ENCODE results near the gene NANOS3.

NANOS3 gene

DNA sequence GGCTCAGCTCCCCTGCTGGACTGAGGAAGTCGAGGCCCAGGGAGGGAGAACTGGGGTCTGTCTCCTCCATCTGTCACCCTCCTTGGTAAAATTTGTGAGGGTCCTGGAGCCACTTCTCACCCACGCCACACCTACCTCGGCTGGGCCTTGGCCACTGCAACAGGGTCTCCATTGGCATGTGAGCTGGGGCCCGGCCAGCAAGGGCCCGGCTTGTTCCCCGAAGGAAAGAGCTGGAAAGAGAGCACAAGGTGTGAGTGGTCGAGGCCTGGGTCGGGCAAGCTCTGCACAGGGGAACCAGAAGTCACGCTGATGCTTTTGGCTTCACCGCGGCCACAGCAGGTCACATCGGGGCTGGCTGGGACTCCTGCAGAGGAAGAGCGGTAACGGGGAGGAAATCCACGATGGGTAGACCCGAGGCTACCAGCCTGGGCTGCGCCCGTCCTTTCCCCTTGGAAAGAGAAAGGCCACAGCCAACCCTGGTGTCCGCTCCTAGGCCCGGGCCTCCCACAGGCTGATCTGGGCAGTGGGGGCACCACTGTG is 9.0 kb downstream of the NANOS3 start:
- no peaks in the 10 kb centered on the region for H3K9me3 Mint-ChIP-seq
- peaks cover 19% of the 10 kb centered on the region for H3K4me1 Mint-ChIP-seq
- H3K36me3 Mint-ChIP-seq, result no peaks in the 10 kb centered on the region
- no peak for ATAC-seq
- H3K27ac Mint-ChIP-seq, result no peak overlapping the region
- H3K27me3 Mint-ChIP-seq, result no peaks in the 10 kb centered on the region
- H3K4me3 Mint-ChIP-seq, result no peak overlapping the region

DNA sequence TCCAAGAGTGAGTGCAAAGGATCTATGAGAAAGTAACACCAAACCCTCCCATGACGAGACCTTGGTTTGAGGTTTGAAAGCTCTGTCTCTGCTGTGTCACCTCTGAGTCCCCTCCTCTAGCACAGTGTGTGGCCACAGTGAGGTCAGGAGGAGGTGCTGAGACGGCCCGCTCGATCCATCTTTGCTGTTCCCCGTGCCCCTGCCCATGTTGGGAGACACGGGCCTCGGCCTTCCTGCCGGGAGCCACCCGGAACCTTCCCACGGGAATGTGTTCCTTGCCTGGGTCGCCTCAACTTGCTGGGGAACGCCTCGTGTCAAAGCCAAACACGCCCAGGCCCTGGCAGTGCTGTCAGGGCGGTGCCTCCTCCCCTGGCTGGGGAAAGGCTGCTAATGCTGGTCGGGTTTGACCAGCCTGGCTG is 10.1 kb downstream of the NANOS3 start:
- Mint-ChIP-seq H3K27me3 (no peaks in the 10 kb centered on the region), H3K27ac (no peak overlapping the region), H3K4me3 (no peak overlapping the region), H3K9me3 (no peaks in the 10 kb centered on the region), H3K36me3 (no peaks in the 10 kb centered on the region), H3K4me1 (peaks cover 7% of the 10 kb centered on the region)
- no peak for ATAC-seq

DNA sequence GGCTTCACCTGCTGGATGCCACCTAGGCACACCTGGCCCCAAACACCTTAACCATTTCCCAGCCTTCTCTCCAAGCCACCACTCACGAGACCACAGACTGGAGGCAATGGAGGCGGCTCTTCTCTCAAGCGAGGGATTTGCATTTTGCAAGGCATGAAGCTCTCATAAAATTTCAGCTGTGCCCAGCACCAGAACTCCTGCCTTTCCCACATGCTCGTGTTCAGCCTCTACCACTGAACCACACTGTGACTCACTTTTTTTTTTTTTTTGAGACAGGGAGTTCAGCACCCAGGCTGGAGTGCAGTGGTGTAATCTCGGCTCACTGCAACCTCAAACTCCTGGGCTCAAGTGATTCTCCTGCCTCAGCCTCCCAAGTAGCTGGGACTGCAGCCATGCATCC is 10.6 kb downstream of the NANOS3 start:
- H3K27me3 Mint-ChIP-seq, result no peaks in the 10 kb centered on the region
- no peak for ATAC-seq
- no peaks in the 10 kb centered on the region for H3K36me3 Mint-ChIP-seq
- no peaks in the 10 kb centered on the region for H3K9me3 Mint-ChIP-seq
- H3K4me3 Mint-ChIP-seq, result no peak overlapping the region
- peaks cover 2% of the 10 kb centered on the region for H3K4me1 Mint-ChIP-seq
- H3K27ac Mint-ChIP-seq, result no peak overlapping the region

DNA sequence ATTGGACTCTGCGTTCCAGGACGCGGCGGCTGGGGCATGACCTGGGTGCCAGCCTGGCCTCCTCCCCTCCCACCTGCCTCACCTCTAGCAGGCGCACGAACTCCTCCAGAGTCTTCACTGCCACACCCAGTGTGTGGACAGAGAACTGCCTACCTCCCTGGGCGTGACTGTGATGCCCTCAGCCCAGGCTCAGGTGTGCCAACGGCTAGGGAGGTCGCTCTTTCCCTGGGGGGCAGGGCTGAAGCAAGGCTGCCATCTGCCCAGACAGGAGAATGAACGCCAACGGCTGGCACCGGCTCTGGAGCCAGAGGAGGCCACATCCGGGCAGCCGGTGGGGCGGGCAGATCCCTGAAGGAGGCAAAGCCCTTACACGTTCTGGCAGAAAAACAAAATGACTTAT is 11.3 kb downstream of the NANOS3 start:
- Mint-ChIP-seq H3K4me1 (no peaks in the 10 kb centered on the region), H3K36me3 (no peaks in the 10 kb centered on the region), H3K27me3 (no peaks in the 10 kb centered on the region), H3K9me3 (no peaks in the 10 kb centered on the region), H3K4me3 (no peak overlapping the region), H3K27ac (no peak overlapping the region)
- ATAC-seq, result no peak

DNA sequence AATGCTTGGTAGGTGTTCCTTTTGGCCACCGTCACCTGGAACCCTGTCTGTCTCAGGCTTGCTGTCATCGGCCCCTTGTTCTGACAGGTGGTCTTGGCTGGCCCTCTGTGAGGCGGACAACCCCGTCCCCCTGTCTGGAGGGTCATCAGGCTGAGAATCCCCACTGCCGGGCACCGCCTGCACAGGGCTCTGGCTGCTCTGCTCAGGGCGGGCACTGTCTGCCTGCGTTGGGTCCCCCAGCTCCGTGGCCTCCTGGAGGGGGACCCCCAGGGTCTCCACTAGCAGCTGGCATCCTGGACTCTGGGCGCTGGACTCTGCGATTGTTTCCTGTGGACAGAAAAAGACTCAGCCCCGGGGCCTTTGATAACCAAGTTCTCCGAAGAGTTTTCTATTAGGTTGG is 13.2 kb downstream of the NANOS3 start:
- no peak for ATAC-seq
- no peak overlapping the region for H3K27ac Mint-ChIP-seq
- H3K36me3 Mint-ChIP-seq, result no peaks in the 10 kb centered on the region
- H3K9me3 Mint-ChIP-seq, result no peaks in the 10 kb centered on the region
- H3K27me3 Mint-ChIP-seq, result no peaks in the 10 kb centered on the region
- no peaks in the 10 kb centered on the region for H3K4me1 Mint-ChIP-seq
- no peak overlapping the region for H3K4me3 Mint-ChIP-seq

DNA sequence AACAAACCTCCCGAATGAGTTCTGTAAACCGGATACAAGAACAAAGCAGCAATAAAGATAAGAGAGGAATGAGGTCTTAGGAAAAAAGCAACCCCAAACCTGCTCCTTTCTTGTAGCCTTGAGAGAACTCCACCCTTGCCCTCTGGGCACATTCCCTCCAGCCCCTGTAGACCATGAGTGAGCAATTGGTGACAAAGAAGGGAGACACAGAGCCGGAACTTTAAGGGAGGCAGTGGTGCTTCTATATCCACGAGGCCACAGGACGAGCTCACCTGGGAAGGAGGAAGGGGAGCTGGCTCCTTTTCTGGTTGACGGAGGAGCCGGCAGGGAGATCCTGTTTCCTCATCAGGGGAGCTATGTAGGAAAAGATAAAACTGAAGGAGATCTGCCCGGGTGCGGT is 15.9 kb downstream of the NANOS3 start:
- ATAC-seq, result no peak
- Mint-ChIP-seq H3K9me3 (no peaks in the 10 kb centered on the region), H3K4me1 (no peaks in the 10 kb centered on the region), H3K27me3 (no peaks in the 10 kb centered on the region), H3K4me3 (no peak overlapping the region), H3K36me3 (no peaks in the 10 kb centered on the region), H3K27ac (no peak overlapping the region)

DNA sequence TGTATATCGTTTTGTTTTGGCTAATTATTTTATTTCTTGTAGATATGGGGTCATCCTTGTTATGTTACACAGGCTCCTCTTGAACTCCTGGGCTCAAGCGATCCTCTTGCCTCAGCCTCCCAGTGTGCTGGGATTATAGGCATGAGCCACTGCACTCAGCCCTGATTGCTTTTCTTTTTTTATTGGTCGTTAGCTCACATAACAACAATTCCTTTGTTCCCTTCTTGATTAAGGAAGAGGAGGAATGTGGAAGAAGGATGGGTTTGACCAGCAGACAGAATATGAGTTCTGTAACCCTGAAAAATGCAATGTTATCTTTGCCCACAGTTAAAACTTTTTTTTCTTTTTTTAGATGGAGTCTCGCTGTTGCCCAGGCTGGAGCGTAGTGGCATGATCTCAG is 17.6 kb downstream of the NANOS3 start:
- no peaks in the 10 kb centered on the region for H3K36me3 Mint-ChIP-seq
- no peaks in the 10 kb centered on the region for H3K27me3 Mint-ChIP-seq
- no peaks in the 10 kb centered on the region for H3K4me1 Mint-ChIP-seq
- H3K4me3 Mint-ChIP-seq, result no peak overlapping the region
- no peak overlapping the region for H3K27ac Mint-ChIP-seq
- no peak for ATAC-seq
- no peaks in the 10 kb centered on the region for H3K9me3 Mint-ChIP-seq

DNA sequence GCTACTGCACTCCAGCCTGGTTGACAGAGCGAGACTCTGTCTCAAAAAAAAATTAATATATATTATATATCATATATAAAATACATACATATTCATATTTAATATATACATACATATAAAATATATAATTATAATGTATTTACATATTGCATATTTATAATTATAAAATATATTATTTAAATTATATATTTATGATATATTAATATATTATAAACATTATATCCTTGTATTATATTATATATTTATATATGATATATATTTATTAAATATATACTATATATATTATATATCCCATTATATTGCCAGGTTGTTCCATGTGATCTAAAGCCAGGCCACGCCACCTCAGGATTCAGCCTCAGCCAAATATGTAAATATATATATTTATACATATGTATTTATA is 19.3 kb downstream of the NANOS3 start:
- Mint-ChIP-seq H3K27ac (no peak overlapping the region), H3K36me3 (no peaks in the 10 kb centered on the region), H3K4me1 (no peaks in the 10 kb centered on the region), H3K27me3 (no peaks in the 10 kb centered on the region), H3K4me3 (no peak overlapping the region), H3K9me3 (no peaks in the 10 kb centered on the region)
- no peak for ATAC-seq

DNA sequence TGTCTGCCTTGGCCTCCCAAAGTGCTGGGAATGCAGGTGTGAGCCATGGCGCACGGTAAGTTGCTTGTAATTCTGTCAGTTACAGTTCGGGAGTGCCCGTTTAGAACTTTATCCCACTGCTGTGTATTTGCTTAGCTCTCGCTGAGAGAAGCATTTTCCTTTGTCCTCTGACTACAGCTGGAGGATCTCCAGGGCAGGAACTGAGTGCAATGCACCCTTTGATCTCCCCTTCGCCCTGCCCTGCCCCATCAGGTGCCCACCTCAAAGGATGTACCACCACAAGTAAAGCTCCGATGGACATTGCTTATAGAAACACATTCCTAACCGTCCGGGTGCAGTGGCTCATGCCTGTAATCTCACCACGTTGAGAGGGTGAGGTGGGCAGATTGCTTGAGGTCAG is 22.5 kb downstream of the NANOS3 start:
- Mint-ChIP-seq H3K27ac (no peak overlapping the region), H3K4me3 (no peak overlapping the region), H3K4me1 (no peaks in the 10 kb centered on the region), H3K9me3 (no peaks in the 10 kb centered on the region), H3K27me3 (no peaks in the 10 kb centered on the region), H3K36me3 (no peaks in the 10 kb centered on the region)
- no peak for ATAC-seq

DNA sequence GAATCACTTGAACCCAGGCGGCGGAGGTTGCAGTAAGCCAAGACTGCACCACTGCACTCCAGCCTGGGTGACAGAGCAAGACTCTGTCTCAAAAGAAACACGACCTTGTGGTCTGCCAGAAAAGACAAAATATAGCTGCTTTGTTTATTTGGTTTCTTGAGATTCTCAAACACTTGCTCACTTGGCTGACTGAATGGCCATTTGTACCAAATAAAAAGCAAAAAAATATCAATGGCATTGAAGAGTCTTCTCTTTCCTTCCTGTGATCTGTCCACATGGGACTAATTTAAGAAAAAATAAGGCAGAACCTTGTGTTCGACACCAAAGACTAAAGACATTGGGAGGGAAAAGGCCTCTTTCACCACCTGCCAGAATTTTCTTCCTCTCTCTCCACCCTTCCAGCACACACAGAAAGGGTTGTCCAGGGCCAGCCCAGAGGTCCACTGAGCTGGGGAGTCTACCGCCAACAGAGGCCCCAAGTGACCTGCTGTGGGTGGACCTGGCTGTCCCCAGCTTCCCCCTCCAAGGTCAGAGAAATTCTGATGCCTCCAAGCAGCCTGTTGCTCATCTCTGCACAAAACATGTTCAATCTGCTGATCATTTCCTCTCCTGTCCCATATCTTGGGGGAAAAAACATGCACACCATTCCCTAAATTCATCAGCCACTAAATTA is 23.1 kb downstream of the NANOS3 start:
- H3K27me3 Mint-ChIP-seq, result no peaks in the 10 kb centered on the region
- no peaks in the 10 kb centered on the region for H3K4me1 Mint-ChIP-seq
- peak overlapping the region; percentile 8 for H3K27ac Mint-ChIP-seq
- no peaks in the 10 kb centered on the region for H3K9me3 Mint-ChIP-seq
- ATAC-seq, result no peak
- H3K36me3 Mint-ChIP-seq, result no peaks in the 10 kb centered on the region
- no peak overlapping the region for H3K4me3 Mint-ChIP-seq

DNA sequence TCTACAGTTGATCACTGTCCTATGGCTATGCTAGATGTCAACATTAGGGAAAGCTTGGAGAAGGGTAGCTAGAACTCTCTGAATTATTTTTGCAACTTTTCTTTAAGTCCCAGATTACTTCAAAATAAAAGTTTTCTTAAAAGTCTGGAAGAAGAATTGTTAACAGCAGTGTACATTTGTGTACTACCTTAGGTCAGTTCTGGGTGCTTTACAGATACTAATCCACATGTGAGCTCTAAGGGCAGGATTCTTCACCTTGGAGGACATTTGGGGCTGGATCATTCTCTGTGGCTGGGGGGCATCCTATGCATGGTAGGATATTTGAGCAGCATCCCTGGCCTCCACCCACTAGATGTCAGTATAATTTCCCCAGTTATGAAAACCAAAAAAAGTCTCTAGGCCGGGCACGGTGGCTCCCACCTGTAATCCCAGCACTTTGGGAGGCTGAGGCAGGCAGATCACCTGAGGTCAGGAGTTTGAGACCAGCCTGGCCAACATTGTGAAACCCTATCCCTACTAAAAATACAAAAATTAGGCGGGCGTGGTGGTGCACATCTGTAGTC is 26.1 kb downstream of the NANOS3 start:
- Mint-ChIP-seq H3K36me3 (no peaks in the 10 kb centered on the region), H3K4me3 (no peak overlapping the region), H3K27ac (no peak overlapping the region), H3K4me1 (peaks cover 16% of the 10 kb centered on the region), H3K9me3 (no peaks in the 10 kb centered on the region), H3K27me3 (no peaks in the 10 kb centered on the region)
- no peak for ATAC-seq

DNA sequence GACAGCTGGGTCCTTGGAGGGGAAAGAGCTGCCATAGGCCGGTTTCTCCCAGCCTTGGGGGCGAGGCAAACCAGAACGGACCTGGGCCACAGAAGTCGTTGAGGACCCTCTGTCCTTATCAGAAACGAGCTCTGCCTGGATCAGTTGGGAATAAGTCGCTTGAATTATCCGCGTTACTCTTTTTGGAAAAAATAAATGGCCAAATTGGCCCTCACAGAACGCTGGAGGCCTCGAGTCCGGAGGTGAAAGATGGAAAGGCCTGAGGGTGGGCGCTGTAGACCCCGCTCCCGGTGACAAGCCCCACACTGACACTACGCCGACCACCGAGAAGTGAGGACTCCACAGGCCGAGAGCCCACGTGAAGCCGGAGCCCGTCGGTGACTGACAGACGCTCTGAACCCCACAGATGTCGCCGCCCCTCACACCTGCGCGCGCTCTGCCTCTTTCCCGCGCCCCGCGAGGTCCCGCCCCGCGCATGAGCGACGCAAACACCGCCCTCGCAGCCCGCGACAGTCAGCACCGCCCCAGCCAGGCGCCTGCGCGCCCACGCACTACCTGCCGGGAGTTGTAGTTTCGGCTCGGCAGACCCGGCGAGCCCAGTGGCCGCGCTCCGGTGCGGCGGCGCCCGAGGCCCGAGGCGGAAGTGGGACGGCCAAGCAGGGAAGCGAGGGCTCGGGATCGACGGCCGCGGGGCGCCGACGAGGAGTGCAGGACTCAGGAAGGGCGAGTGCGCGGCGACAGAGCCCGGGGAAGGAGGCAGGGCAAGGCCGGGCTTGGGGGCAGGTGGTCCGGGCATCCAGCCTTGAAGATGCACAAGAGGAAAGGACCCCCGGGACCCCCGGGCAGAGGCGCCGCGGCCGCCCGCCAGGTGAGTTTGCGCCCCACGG is 28.9 kb downstream of the NANOS3 start, which contains the start of the genes BRME1 and CC2D1A:
TSS of gene BRME1 (minus strand) at position 484 of the 887 bp plus-strand sequence. CDS start 1,225 bp downstream, outside the sequence.
TSS of gene CC2D1A (plus strand) at position 568 of the 887 bp plus-strand sequence. CDS start at position 809, 241 bp downstream.
- Mint-ChIP-seq H3K27ac (peak within 1 kb of the TSS; percentile 78), H3K4me3 (peak within 1 kb of the TSS; percentile 80), H3K4me1 (peaks cover 16% of the 10 kb centered on the region), H3K27me3 (no peaks in the 10 kb centered on the region), H3K36me3 (peaks cover 6% of the 10 kb centered on the region), H3K9me3 (no peaks in the 10 kb centered on the region)
- ATAC-seq, result peak; percentile 98

DNA sequence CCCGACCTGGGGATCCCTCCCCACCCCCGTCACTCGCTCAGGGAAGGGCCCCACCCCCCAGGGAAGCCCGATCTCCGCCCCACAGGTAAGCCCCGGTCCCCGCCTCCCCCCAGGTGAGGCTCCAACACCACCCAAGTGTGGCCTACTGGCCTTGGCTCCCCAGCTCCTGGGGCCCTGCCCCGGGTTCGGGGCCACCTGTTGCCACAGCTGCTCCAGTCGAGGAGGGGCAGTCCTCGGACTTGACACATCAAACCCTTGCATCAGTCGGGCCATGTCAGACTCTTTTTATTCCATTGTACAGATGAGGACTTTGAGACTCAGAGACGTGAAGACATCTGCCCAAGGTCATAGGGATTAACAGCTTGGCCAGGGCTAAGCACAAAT is 29.6 kb downstream of the NANOS3 start:
- H3K4me3 Mint-ChIP-seq, result peak overlapping the region; percentile 80

DNA sequence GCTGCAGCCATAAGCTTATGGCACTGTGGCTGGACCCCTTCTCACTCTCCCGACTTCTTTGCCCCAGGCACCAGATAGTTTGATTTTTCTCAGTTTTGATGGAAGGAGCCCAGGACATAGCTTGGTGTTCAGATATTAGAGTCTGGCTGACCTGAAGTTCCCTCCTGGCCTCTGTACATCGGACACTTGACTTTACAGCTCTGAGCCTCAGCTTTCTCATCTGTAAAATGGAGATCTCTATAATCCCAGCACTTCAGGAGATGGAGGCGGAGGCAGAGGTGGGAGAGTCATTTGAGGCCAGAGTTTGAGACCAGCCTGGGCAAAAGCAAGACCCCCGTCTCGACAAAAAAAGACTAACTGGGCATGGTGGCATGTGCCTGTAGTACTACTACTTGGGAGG is 30.0 kb downstream of the NANOS3 start:
- no peaks in the 10 kb centered on the region for H3K9me3 Mint-ChIP-seq
- peak overlapping the region; percentile 80 for H3K4me3 Mint-ChIP-seq
- H3K4me1 Mint-ChIP-seq, result peaks cover 16% of the 10 kb centered on the region
- H3K36me3 Mint-ChIP-seq, result peaks cover 8% of the 10 kb centered on the region
- H3K27me3 Mint-ChIP-seq, result no peaks in the 10 kb centered on the region
- ATAC-seq, result no peak
- H3K27ac Mint-ChIP-seq, result peak overlapping the region; percentile 78

More for the DNA sequence above, 29.6 kb downstream of the NANOS3 start:
- Mint-ChIP-seq H3K36me3 (peaks cover 6% of the 10 kb centered on the region), H3K9me3 (no peaks in the 10 kb centered on the region), H3K27ac (peak overlapping the region; percentile 78), H3K27me3 (no peaks in the 10 kb centered on the region), H3K4me1 (peaks cover 16% of the 10 kb centered on the region)
- peak; percentile 68 for ATAC-seq

DNA sequence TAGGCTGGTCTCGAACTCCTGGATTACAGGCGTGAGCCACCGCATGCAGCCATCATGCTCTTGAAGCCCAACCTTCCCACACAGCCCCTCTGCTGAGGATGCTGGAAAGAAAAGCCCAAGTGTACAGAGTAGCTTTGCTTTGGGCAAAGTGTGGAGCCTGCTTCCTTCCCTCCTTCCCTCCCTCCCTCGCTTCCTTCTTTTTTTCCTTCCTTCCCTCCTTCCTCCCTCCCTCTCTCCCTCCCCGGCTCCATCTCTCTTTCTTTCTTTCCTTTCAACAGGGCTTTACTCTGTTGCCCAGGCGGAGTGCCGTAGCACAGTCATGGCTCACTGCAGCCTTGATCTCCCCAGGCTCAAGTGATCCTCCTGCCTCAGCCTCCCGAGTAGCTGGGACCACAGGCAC is 31.7 kb downstream of the NANOS3 start:
- no peak overlapping the region for H3K27ac Mint-ChIP-seq
- no peaks in the 10 kb centered on the region for H3K9me3 Mint-ChIP-seq
- peaks cover 16% of the 10 kb centered on the region for H3K4me1 Mint-ChIP-seq
- no peak overlapping the region for H3K4me3 Mint-ChIP-seq
- H3K27me3 Mint-ChIP-seq, result no peaks in the 10 kb centered on the region
- H3K36me3 Mint-ChIP-seq, result peaks cover 13% of the 10 kb centered on the region
- no peak for ATAC-seq
